ENCODE data around the gene ICA1L. TPM values are rescaled to one million over a fixed set of nuclear protein-coding genes. Genes with fewer than 3 reads are reported as not detected.

Gene ICA1L
- total RNA-seq, 1 experiment from 2014 or later, result 4.5 TPM

DNA sequence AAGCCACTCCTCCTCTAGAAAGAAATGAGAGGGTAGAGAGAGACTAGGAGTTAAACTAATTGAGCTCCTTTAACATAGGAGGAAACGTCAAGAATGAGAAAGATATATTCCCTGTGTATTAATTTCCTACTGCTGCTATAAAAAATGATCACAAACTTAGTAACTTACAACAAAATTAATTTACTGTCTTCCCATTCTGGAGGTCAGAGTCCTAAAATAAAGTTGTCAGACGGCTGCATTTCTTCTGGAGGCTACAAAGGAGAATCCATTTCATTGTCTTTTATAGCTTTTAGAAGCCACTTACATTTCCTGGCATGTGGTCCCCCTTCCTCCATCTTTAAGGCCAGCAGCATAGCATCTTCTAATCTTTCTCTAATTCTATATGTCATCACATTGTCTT, 26.9 kb downstream of the ICA1L start:
- Histone ChIP-seq H3K27me3 (ENCODE audit: insufficient read depth, low read length) (no peaks in the 10 kb centered on the region), H3K4me2 (ENCODE audit: insufficient read depth, insufficient read length, low read length) (no peak overlapping the region), H3K27ac (ENCODE audit: insufficient read length, low read depth, low read length) (no peak overlapping the region), H2BK20ac (ENCODE audit: low read depth, low read length, poor library complexity, severe bottlenecking) (no peak overlapping the region), H3T11ph (ENCODE audit: low read length) (no peak overlapping the region), H3K23ac (ENCODE audit: insufficient read length, low read depth, low read length) (no peak overlapping the region), H4K20me1 (ENCODE audit: control insufficient read depth, insufficient read depth, insufficient read length) (no peaks in the 10 kb centered on the region), H2BK12ac (ENCODE audit: insufficient read length, low read depth, low read length) (no peak overlapping the region), H3K9ac (ENCODE audit: extremely low read depth, insufficient read length, low read length) (no peak overlapping the region), H3K79me2 (ENCODE audit: insufficient read depth, low read length) (no peaks in the 10 kb centered on the region), H2BK5ac (ENCODE audit: insufficient read length, low read length) (no peak overlapping the region), H3K4me1 (ENCODE audit: insufficient read depth, low read length) (no peaks in the 10 kb centered on the region), H2BK15ac (ENCODE audit: low read depth, low read length) (no peak overlapping the region), H3K23me2 (ENCODE audit: insufficient read length, low read depth, low read length, poor library complexity, severe bottlenecking) (no peaks in the 10 kb centered on the region), H3K18ac (ENCODE audit: insufficient read length, low read depth, low read length) (no peak overlapping the region), H4K91ac (ENCODE audit: insufficient read length, low read depth, low read length) (no peak overlapping the region), H2AFZ (ENCODE audit: low read length) (no peak overlapping the region), H2AK5ac (ENCODE audit: insufficient read length, low read length) (no peak overlapping the region), H3K79me1 (ENCODE audit: insufficient read depth, low read depth, low read length, poor library complexity, severe bottlenecking) (no peaks in the 10 kb centered on the region), H4K8ac (replicated peaks; ENCODE audit: insufficient read length, low read depth, low read length) (no peak overlapping the region), H3K14ac (ENCODE audit: insufficient read depth, low read length) (no peak overlapping the region), H3K4ac (ENCODE audit: low read depth, low read length) (no peak overlapping the region), H3K56ac (ENCODE audit: insufficient read length, low read depth, low read length) (no peak overlapping the region), H4K5ac (ENCODE audit: insufficient read length, low read depth, low read length) (no peak overlapping the region), H2BK120ac (ENCODE audit: low read depth, low read length, poor library complexity, severe bottlenecking) (no peak overlapping the region), H3K9me3 (ENCODE audit: control insufficient read depth, low read depth, low read length) (no peaks in the 10 kb centered on the region)
- no peak overlapping the region for H3K4me3 Mint-ChIP-seq
- no peaks in the 10 kb centered on the region; the same call in 1 of the 2 replicates for H3K27me3 Mint-ChIP-seq (ENCODE audit: low read depth)
- peaks cover 5 to 10% of the 10 kb centered on the region in 2 experiments; a peak in 4 of 5 replicates for H3K9me3 Mint-ChIP-seq
- no CpG with 5 or more reads among the region's 2 CpGs for WGBS (ENCODE audit: extremely low coverage, insufficient read length, low lambda C conversion rate)
- peaks cover 4% of the 10 kb centered on the region in 2 experiments; a peak in 1 of 4 replicates for H3K4me1 Mint-ChIP-seq
- no peak for DNase-seq
- TF ChIP-seq, protein P1, sequence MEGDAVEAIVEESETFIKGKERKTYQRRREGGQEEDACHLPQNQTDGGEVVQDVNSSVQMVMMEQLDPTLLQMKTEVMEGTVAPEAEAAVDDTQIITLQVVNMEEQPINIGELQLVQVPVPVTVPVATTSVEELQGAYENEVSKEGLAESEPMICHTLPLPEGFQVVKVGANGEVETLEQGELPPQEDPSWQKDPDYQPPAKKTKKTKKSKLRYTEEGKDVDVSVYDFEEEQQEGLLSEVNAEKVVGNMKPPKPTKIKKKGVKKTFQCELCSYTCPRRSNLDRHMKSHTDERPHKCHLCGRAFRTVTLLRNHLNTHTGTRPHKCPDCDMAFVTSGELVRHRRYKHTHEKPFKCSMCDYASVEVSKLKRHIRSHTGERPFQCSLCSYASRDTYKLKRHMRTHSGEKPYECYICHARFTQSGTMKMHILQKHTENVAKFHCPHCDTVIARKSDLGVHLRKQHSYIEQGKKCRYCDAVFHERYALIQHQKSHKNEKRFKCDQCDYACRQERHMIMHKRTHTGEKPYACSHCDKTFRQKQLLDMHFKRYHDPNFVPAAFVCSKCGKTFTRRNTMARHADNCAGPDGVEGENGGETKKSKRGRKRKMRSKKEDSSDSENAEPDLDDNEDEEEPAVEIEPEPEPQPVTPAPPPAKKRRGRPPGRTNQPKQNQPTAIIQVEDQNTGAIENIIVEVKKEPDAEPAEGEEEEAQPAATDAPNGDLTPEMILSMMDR (conservative IDR thresholded peaks at IDR 0.05), result no peak
- peaks cover 0 to 1% (median 0%) of the 10 kb centered on the region in 3 experiments; a peak in 1 of 7 replicates for H3K36me3 Mint-ChIP-seq (ENCODE audit: insufficient read depth in 1 of 3, low read depth in 3 of 3)
- H3K27ac Mint-ChIP-seq, result no peak overlapping the region
